ENCODE measurements around the gene COPS9.

COPS9 gene

DNA sequence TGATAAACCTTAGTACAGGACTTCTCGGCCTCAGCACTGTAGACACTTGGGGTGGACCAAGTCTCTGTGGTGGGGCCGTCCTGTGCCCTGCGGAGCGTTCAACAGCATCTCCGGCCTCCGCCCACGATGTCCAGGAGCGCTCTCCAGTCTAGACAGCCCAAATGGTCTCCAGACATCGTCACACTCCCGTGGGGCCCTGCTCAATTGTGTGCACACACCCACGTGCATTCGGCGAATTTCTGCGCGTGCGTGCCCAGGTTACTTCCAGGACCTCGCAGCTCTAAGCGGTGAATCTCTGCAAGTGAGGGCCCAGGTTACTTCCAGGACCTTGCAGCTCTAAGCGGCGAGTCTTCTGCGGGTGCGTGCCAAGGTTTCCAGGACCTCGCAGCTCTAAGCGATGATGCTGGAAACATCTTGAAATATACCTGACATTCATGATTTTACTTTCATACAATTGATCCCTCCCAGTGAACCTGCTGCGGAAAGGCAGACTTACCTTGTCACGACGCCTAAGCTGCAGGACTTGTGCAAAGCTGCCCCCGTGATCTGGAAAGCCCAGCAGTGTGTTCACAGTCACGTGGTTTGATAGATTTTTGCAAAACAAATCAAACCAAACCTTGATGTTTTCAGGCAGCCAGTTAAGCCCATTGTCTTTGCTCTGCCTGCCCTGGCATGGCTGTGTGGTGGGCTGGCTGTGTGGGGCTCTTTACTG, 20.5 kb upstream of the COPS9 start:
- no peak overlapping the region for H3K4me3 ChIP-seq (ENCODE audit: control insufficient read depth, low read depth, low read length)
- TF ChIP-seq, protein P1, sequence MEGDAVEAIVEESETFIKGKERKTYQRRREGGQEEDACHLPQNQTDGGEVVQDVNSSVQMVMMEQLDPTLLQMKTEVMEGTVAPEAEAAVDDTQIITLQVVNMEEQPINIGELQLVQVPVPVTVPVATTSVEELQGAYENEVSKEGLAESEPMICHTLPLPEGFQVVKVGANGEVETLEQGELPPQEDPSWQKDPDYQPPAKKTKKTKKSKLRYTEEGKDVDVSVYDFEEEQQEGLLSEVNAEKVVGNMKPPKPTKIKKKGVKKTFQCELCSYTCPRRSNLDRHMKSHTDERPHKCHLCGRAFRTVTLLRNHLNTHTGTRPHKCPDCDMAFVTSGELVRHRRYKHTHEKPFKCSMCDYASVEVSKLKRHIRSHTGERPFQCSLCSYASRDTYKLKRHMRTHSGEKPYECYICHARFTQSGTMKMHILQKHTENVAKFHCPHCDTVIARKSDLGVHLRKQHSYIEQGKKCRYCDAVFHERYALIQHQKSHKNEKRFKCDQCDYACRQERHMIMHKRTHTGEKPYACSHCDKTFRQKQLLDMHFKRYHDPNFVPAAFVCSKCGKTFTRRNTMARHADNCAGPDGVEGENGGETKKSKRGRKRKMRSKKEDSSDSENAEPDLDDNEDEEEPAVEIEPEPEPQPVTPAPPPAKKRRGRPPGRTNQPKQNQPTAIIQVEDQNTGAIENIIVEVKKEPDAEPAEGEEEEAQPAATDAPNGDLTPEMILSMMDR (conservative IDR thresholded peaks at IDR 0.05; ENCODE audit: control insufficient read depth, insufficient read depth, low read depth, low read length), result no peak
- DNase-seq (ENCODE audit: low read depth), result no peak

DNA sequence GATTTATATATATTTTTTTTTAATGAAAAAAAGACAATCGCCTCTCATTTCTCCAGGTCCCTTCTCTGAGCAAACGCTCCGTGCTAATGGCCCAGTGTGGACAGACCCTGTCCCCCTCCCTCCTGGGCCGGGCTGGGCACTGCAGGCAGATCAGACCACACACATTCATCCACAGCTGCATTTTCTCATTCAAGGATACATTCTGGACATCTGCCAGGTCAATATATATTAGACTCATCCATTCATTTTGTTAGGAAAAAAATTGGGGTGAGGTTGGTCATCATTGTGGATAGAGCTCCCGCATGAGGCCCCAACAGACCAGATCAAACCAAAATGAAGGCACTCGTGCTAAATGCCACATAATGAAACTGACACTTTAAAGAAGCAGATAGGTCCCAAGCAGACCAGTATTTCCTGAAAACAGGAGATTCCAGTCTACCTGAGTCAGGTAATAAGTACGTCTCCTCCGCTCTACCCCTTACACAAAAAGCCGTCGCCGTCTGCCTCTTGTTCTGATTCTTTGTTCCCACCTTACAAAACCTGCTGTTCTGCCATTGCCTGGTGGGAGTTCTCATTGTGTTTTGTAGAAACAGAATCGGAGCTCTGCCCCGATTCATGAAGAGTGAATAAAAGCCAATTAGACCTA, 19.8 kb upstream of the COPS9 start:
- DNase-seq (ENCODE audit: low read depth), result no peak
- TF ChIP-seq, protein P1 (conservative IDR thresholded peaks at IDR 0.05; ENCODE audit: control insufficient read depth, insufficient read depth, low read depth, low read length), result no peak
- H3K4me3 ChIP-seq (ENCODE audit: control insufficient read depth, low read depth, low read length), result no peak overlapping the region

DNA sequence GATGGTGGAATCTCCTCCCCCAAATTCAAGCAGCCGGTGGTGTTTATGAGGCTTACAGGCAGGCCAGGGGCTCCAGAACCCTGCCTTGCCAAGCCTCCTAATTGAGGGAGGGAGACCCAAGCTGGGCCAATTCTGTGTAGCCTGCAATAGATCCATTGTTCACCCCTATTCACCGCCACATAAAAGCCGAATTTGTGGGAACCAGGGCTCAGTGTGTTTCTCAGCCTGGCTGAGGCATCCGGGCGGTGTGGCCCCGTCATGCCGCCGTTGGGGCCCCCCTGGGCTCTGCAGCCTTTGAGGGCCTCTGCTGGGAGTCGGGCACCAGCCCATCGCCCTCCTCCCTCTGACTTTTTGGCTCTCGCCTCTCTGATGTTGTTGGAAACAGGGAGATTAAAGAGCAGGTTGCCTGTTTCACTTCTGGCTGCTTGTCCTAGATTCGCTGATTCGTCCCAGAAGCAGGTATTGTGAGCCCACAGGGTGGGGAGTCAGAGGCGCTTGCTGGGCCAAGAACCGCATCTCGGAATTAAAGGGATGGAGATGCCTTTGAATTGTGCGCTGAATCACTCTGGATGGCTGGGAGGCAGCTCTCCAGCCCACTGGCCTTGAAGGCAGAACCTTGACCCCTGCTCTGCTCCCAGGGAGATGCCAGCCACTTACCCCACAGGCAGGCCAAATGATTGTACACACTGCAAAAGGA, 19.1 kb upstream of the COPS9 start:
- TF ChIP-seq, protein P1 (conservative IDR thresholded peaks at IDR 0.05; ENCODE audit: control insufficient read depth, insufficient read depth, low read depth, low read length), result no peak
- H3K4me3 ChIP-seq (ENCODE audit: control insufficient read depth, low read depth, low read length), result no peak overlapping the region
- DNase-seq (ENCODE audit: low read depth), result no peak

DNA sequence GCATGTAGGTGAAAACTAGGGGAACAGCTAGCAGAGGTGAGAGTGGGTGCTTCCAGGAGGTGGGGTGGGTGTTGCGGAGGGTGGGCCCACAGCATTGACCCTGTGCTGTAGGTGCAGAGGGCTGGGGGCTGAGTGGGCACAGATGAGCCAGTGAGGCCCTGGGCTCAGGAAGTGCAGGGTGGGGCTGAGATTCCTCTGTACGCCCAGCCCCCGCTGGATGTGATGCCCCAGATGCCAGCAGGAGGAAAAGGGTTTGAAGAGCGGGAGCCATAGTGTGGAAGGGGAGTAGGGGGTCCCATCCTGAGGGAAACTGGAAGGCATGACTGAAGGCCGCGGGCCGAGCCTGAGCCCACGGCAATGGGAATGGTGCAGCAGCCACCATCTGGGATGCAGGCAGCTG, 18.5 kb upstream of the COPS9 start:
- no peak for DNase-seq (ENCODE audit: low read depth)
- no peak overlapping the region for H3K4me3 ChIP-seq (ENCODE audit: control insufficient read depth, low read depth, low read length)
- TF ChIP-seq, protein P1 (conservative IDR thresholded peaks at IDR 0.05; ENCODE audit: control insufficient read depth, insufficient read depth, low read depth, low read length), result no peak

DNA sequence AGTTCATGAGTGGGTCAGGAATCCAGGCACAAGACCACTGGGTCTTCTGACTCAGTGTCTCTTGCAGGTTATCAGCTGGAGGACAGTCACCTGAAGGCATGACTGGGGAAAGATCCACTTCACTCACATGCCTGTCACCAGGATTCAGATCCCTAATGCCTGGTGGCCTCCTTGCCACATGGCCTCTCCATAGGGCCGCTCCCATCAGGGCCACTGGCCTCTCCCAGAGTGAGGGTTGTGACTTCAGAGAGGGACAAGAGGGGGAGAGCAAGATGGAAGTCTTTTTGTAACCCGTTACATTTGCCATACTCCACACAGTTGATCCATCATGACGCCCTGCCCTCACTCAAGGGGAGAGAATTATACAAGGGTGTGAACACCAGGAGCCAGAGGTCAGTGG, 17.3 kb upstream of the COPS9 start:
- TF ChIP-seq, protein P1 (conservative IDR thresholded peaks at IDR 0.05; ENCODE audit: control insufficient read depth, insufficient read depth, low read depth, low read length), result no peak
- no peak overlapping the region for H3K4me3 ChIP-seq (ENCODE audit: control insufficient read depth, low read depth, low read length)
- no peak for DNase-seq (ENCODE audit: low read depth)

DNA sequence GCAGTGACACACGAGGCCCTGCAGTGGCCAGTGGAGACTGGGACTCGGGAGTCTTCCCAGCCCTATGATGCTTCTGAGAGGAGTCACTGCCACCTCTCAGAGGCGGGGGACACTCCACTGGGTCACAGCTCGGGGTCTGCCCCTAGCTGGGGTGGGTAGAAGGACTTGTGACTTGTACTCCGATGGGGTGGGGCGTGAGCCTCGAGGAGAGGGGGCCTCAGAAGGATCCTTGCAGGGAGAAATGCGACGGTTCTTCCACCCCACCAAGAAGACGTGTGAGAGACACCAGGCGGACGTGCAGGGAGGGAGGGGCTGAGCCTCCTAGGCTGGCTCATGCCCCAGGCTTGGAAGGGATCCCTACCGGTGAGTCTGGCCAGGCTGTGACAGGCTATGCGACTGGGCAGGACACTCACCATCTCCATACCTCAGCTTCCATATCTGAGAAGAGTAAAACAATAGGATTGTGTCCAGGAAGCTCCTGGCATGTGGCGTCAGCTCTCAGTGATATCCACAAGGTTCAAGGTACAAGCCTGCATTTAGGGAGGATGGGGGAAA, 15.4 kb upstream of the COPS9 start:
- no peak for DNase-seq (ENCODE audit: low read depth)
- H3K4me3 ChIP-seq (ENCODE audit: control insufficient read depth, low read depth, low read length), result no peak overlapping the region
- TF ChIP-seq, protein P1 (conservative IDR thresholded peaks at IDR 0.05; ENCODE audit: control insufficient read depth, insufficient read depth, low read depth, low read length), result no peak

Measured in fibroblast of mammary gland (primary cell).